GM11168 (cell line): ENCODE data around the gene TFCP2L1.

Experiments
- in situ Hi-C: fragments of 300-500 bp; cut with MboI; formaldehyde crosslinking; loops from one replicate; pipeline ENCODE4 v1.12.0; 2022; ENCODE audit warnings: low sequenced_read_pairs; ENCODE audit not compliant: unreplicated experiment

Gene TFCP2L1

DNA sequence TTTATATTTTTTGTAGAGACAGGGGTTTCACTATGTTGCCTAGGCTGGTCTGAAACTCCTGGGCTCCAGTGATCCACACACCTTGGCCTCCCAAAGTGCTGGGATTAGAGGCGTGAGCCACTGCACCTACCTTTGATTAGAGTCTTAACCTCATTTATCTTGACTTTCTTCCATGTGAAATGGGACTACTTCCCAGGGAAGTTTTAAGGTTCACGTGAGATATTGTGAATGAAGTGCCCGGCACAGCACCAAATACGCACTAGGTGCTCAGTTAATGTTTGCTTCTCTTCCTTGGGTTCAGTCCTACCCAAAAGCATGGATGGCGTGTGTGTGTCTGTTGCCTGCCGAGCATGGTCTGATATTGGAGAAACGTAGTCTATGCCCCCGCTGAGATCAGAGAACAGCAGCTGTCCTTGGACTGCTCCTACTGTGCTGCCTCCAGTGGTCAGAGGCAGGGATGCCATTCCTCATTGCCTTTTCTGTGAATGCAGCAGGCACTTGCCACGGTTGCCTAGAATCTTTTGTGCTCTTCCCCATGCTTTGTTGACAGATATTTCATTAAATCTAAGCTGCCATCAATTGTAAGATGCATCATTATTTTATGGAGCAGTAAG lies 12.3 kb upstream of the TFCP2L1 start:
- in situ Hi-C loops = no loop called here

DNA sequence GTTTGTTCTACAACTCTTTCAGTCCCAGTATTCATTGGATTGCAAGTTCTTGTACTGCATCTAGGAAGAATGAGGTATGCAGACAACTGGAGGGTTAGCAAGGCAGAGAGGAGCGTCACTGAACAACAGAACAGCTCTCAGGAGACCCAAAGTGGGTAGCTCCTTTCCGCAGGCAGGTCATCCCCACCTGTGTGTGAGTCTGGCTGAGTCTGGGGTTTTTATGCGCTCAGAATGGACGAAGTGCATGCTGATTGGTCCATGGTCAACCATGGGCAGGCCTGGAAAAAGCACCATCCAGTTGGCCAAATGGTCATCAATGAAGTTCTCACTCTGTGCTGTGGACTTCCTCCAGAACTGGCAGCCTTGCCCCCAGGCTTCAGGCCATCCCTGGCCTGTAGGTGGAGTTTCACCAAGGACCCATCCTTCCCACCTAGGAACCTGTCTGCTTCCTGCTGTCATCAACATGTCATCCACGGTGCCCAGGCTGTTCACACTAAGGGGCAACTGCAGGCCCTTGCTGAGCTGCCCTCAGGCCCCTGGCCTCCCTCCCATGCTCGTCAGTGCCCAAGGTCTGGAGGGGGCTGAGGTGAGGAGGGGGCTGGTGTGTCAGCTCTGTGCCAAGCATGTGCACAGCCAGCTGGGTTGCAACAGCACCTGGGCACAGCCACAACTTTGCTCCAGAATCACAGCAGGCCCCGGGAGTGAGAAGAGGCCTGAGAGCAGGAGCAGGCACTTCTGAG lies 11.1 kb upstream of the TFCP2L1 start:
- in situ Hi-C loops = no loop called here

DNA sequence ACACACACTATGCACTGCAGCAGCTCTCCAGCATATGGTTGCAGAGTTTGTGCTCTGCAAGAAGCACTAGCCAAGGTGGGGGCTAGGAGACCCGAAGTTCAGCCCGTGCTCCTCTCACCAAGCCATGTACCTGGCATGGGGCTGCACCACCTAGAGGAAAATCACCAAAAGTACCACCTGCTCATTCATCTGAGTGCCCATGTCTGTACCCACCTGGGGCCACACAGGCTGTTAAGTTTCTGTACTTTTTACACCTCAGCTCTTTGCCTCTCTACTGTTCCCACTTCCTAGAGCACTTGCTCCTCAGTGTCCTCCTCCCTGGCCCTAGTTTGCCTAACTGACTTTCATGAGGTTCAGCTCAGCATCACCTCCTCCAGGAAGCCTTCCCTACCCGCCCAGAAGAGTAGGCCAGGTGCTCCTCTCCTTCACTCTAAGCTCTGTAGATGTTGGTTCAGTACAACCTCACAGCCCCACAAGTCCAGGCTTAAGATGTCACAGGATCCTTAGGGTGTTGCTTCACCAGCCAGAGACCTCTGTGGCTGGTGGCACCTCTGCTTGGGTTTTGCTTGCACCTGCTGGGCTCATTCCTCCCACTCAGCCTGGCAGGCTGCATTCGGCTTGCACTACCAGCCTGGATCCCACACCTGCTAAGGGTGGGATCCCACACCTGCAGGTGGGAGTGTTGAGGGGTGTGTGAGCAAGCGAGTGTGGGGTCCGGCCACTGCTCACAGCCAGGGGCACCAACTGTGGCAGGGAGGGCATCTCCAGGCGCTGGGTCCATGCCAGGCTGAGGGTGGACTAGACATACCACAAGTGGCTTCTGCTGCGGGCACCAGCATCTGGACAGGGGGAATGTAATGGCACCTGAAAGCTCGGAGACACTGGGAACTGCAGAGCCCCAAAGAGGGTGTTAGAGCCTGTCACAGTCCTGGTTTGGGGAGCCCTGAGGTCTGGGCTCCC lies 10.2 kb upstream of the TFCP2L1 start:
- in situ Hi-C loops = no loop called here

DNA sequence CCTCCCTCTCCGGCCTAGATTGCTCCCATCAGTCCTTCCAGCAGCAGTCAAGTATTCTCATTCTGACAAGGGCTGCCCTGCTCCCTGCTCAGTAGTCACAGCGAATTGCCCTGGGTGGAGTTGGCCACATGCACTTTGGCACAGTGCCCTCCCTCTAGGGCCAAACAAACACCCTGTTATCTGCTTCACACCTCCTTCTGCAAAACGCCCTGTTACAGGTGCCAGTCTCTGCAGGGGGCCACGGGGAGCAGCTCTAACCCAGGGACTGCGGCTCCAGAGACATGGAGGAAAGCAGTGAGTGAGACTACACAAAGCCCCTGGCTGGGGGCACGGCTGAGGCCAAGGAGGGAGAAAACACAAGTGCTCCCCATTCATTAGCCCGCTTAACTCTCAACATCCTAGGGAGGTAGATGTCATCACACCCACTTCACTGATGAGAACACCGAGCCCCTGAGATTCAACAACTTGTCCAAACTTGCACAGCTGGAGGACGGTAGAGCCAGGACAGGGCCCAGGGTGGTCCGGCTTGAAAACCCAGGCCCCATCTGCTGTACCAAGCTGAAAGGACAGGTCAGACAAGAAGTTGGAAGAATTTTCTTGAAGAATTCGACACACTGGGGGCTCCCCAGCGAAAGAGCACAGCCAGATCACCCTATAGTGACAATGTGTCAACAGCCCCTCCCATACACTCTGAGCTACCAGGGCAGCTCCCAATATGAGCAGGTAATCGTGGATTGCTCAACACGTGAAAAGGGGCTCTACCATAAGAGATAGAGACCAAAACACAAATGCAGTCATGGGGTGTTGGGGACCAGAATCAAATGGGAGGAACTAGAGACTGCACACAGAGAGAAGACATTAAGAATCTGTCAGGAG lies 8.7 kb upstream of the TFCP2L1 start:
- in situ Hi-C loops = no loop called here

DNA sequence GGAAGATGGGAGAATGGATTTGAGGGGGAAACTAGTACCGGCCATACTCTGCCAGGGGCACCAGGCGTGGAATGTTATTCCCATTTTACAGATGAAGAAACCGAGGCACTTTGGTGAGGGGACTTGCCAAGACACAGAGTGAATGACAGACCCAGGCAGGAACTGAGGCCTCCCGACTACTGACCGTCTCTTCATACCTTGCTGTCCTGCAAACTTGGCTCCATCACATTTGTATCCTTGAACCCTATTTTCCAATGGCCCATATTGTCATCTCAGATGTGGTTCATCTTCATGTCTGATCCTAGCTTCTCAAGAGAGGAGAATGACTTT lies 6.2 kb upstream of the TFCP2L1 start:
- in situ Hi-C loops = no loop called here

DNA sequence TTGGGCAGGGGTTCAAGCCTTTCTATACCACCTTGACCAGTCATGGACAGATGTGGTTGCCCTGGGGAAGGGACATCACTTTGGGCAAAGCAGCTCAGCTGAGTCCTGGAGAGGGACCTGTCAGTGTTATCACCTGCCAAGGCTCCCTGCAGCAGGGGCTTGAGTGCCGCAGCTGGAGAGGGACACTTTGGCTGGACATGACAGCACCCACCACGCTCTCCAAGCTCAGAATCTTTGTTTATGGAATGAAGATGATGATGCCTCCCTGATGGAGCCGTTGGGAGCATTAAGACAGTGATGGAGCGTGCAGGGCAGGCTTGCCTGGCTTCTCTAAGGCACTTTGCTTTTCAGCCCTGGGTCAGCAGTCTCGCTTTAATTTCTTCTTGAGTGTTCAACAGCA lies 4.3 kb upstream of the TFCP2L1 start:
- in situ Hi-C loops = no loop called here

DNA sequence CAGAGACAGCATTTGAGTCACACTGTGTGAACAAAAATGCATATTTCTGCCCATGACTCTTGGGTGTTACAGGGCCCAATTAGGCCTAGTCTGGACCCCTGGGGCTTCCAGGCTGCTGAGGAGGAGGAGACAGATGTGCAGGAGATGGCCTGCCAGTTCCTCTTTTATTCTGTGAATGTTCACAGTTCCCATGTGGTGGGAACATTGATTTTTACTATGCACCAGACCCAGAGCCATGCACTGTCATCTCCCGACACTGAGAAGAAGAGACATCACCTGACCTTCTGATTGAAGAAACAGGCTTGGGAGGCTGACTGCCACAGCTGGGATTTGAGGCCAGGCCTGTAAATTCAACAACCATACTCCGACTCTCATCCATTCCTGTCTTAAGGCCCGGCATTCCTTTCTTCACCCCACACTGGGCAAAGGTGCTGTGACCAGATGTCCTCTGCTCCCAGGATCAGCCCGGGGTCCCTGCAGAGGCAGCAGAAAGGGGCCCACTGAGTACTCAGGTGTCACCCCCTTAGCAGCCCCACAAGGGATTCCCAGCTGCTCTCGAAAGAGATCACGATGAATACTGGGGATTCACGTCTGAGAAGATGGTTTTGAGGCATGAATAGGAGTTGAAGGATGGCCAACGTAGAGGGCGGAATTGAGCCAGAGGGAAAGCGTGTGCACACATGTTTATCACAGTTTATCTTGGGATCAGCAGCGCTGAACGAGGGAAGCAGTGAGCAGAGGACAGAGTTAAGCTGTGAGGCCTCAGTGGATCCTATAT lies 3.6 kb upstream of the TFCP2L1 start:
- in situ Hi-C loops = no loop called here

DNA sequence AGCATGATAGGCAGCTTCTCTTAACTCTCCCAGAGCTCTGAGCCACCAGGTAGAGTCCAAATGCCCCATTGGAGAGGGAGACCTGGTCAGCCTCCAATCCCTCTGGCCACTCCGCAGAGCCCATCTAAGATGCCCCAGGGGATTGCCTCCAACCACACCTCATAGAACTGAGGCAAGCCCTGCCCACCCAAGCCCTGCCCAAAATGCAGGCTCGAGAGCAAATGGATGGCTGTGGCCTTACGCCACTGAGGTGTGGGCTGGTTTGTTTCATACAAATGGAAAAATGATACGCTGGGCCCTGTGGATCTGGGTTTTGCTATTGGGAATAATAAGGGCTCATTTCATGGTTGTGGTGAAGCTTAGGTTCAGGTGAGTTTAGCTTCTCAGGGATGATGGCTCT lies 3.0 kb upstream of the TFCP2L1 start:
- in situ Hi-C loops = no loop called here

DNA sequence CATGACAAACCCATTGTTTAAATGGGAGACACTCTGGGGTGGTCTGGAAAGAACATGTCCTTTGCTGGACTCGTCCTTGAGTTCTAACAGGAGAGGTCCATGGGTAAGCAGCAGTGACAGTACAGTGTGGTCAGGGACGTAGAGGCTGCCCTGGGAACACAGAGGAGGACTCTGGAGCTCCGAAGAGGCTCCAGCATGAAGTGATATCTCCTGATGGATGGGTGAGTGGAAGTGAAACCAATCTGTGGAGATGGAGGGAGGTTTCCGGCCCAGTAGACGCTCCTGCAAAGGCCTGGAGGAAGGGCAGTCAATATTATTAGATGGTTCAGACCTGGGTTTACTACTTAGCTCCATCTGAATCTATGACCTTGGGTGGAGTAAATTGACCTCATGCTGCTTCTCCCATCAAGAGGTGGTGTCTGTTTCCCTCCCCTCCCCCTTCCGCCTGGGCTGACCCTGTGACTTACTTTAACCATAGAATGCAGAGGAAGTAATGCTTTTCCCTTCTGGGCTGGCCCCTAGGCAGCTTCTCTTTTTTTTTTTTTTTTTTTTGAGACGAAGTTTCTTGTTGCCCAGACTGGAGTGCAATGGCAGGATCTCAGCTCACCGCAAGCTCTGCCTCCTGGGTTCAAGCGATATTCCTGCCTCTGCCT lies 2.3 kb upstream of the TFCP2L1 start:
- in situ Hi-C loops = no loop called here

DNA sequence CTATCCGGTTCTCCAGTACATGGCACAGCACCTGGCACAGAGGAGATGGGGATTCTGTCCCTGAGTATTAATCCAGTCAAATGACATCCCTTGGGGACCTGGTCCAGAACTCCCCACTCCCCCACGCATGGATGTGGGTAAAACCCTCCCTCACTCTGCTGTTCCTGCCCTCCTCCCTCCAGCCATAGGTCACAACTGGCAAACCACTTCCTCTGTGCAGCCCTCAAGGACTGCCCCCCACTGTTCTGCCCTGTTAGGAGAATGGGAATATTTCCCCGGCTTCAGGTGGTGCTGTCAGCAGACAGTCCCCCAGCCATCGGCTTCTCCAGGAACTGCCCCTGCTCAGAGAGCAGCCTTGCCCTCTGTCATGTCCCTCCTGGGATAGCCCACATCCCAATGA lies 1.5 kb upstream of the TFCP2L1 start:
- in situ Hi-C loops = no loop called here

DNA sequence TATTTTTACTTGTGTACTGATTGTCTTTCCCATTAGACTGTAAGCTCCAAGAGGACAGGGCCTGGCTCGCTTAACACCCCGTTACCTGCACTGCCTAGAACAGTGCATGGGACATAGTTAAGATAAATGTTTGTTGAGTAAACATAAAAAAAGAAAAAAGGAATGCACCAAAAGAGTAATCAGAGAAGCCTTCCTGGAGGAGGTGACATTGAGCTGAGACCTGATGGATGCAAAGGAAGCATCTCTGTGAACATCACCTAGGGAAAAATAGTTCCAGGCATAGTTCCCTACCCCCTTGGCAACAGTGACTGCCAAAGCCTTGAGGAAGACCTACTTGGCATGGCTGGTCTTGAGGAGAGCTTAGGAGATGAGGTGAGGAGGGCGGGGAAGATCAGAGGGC lies 924 bp upstream of the TFCP2L1 start:
- in situ Hi-C loops = no loop called here

DNA sequence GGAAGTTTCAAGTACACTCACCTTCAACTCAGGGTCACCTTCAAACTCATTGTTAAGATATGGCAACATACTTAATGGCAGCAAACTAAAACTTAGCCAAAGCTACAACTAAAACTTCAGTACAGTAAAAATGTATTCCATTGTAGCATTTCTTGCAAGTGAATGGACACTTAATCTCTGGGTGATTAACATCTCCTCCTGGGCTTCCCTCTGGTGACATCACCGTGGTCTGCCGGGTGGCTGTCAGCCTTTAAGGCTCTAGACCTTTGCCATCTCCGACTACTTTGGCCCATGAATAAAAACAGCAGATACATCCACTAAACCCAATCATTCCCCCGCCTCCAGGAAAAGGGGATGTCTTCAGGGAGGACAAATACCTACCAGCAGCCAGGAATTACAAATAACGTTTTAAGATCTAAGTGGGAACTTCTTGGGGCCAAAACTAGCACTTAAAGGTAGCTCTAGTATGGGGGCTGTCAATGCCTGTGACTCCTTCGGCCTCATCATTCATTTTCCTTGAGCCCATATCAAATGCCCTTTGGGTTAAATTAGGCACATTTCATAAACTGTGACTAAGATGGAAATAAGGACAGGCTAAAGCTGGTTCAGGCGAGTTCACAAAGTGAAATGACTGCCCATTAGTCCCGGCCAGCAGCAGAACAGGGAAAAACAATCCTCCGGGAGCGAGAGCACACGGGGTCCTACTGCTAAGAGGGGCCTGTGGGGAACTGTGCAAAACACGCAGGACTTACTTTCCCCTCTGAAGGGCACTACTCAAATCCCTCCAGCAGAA lies 1.1 kb downstream of the TFCP2L1 start:
- in situ Hi-C loops = no loop called here

DNA sequence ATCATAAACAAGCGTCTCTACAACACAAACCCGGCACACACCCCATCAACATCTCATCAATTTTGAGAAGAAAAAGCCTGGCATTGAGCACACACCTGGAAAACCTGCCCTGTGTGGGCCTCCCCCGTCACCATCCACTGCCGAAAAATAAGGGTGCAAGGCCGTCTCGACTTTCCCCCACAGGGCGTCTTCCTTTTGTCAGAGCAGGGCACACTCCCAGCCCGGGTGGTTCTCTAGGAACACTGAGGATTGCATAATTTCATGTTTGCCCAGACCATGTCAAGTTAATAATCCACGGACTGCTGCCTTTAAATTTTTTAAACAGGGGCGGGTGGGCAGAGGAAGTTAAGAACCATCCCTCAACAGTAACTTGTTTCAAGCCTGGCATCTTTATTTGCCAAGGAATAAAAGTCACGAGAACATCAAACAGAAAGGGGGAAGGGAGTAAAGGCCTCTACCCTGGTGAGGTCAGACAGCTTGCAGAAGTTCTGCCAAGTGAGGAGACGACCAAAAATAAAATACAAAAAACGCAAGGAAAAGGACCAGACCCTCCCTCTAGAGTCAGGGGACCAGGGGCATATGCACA lies 2.1 kb downstream of the TFCP2L1 start:
- in situ Hi-C loops = no loop called here

DNA sequence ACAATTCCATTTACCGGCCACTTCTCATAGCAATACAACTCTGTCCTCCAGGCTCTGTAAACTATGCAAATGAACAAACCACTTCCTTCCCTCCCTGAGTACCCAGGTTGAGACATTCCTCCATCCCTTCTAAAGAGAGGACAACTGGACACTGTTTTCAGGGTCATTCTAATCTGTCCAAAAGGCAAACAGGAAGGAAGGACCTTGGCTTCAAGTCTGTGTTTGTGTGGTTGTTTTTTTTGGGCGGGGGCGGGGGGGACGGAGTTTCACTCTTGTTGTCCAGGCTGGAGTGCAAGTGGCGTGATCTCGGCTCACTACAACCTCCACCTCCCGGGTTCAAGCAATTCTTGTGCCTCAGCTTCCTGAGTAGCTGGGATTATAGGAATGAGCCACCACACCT lies 3.3 kb downstream of the TFCP2L1 start:
- in situ Hi-C loops = no loop called here

DNA sequence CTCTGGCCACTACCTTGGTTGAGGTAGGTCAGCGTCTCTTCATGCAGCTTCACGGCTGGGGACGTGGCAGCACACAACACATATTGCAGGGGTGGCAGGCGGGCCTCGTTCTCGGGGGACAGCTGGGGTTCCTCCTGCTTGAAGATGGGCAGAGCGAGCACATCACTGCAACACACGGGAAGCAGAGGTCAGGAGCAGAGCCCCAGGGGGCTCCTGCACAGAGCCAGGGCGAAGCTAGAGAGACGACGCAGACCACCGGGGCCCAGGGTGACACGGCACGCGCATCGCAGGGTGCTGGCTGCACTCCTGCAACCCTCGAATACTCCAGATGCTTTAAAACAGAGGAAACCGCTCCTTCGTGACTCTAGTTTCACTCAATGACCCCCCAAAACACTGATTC lies 3.9 kb downstream of the TFCP2L1 start:
- in situ Hi-C loops = no loop called here

DNA sequence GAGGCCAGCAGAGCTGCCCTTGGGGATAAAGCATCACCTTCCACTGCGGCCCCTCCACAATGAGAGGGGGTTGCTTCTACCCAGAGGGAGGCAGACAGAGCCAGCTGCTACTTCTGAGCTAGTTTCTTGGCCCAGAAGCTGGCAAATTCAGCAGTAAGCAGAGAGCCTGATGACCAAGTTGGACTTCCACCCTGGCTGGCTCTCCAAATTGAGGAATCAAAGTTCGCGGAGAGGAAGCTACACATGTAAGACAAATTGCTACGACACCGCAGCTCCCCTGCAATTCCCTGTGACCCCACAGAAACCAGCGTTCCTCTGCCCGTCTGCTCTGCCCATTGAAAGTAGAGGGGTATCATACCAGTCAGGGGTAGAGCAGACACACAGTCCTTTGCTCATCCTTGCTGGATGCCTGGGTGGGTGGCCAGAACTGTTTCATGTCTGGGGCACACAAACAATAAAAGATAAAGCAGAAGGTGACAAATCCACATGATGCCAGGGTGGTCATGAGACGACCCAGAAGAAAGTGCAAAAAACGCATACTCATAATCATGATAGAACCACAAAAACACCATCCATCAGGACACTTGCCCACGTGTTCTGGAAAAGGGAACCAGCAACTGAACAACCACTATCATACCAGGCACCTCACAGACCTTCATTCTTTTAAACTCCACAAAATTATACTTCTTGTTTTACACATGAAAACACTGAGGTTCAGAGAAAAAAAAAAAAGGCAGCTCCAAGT lies 5.4 kb downstream of the TFCP2L1 start:
- in situ Hi-C loops = no loop called here

DNA sequence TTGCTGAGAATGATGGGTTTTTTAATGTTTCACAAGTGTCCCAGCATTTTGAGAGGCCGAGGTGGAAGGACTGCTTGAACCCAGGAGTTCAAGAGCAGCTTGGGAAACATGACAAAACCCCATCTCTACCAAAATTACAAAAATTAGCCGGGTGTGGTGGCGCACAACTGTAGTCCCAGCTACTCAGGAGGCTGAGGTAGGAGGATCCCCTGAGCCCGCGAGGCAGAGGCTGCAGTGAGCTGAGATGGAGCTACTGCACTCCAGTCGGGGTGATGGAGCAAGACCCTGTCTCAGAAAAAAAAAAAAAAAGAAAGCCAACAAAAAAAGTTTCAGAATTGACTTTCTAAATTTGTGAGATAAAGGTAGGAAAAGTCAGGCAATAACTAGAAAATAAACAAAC lies 8.7 kb downstream of the TFCP2L1 start:
- in situ Hi-C loops = no loop called here
